ENCODE measurements around the gene NAT14. TPM values are rescaled to one million over a fixed set of nuclear protein-coding genes. Genes with fewer than 3 reads are reported as not detected.

NAT14 gene, protein sequence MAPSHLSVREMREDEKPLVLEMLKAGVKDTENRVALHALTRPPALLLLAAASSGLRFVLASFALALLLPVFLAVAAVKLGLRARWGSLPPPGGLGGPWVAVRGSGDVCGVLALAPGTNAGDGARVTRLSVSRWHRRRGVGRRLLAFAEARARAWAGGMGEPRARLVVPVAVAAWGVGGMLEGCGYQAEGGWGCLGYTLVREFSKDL
- total RNA-seq (56.5 and 78.7 TPM in 2 replicates), polyA plus RNA-seq (137 and 138 TPM in 2 replicates)

DNA sequence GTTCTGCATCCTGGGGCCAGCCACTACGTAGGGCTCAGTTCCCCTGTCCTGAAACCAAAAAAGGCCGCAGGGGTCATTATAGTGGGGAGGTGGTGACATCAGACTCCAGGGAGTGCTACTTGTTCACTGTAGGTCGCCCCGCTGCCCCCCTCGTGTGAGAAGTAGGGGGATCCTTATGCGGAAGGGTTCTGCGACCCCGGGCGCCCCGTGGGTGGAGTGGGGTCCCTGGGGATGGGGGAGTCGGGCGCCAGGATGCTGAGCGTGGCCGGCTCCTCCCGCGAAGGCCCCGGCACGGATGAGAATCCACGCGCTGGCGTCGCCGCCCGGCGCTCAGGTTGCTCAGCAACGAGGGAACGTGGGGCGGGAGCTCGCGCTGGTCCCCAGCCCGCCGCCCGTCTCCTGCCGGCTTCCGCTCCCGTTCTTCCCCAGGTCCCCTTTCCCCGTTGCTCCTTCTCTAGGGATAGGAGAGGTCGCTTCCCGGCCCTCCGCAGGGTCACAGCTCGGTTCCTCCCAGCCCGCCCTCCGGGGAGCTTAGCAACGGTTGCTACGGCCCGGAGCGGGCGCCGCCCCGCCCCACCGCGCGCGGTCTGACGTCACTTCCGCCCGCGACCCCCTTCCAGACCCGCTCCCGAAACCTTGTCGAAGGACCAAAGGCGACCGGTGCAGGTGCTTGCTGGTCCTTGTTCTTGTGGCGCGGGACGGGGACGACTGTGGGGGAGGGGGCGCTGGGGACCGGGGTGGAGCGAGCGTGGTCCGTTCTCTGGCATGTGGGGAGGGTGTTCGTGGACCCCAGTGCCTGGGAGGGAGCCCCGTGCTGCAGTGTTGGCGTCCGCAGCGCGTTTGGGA lies at the start of gene NAT14:
Gene NAT14 (plus strand): TSS at position 596 of the 846 bp plus-strand sequence. CDS start 521 bp downstream, outside the sequence.
- H3K27ac ChIP-seq: peak within 1 kb of the TSS; percentile 67
- H3K9me3 ChIP-seq (ENCODE audit: low read depth): no peaks in the 10 kb centered on the region
- no peaks in the 10 kb centered on the region for H3K27me3 ChIP-seq
- H3K4me1 ChIP-seq (ENCODE audit: low read depth): peaks cover 23% of the 10 kb centered on the region
- peak within 1 kb of the TSS; percentile 87 for H3K4me3 ChIP-seq
- peaks cover 2% of the 10 kb centered on the region for H3K36me3 ChIP-seq
- TF ChIP-seq, protein P1, sequence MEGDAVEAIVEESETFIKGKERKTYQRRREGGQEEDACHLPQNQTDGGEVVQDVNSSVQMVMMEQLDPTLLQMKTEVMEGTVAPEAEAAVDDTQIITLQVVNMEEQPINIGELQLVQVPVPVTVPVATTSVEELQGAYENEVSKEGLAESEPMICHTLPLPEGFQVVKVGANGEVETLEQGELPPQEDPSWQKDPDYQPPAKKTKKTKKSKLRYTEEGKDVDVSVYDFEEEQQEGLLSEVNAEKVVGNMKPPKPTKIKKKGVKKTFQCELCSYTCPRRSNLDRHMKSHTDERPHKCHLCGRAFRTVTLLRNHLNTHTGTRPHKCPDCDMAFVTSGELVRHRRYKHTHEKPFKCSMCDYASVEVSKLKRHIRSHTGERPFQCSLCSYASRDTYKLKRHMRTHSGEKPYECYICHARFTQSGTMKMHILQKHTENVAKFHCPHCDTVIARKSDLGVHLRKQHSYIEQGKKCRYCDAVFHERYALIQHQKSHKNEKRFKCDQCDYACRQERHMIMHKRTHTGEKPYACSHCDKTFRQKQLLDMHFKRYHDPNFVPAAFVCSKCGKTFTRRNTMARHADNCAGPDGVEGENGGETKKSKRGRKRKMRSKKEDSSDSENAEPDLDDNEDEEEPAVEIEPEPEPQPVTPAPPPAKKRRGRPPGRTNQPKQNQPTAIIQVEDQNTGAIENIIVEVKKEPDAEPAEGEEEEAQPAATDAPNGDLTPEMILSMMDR (IDR thresholded peaks at IDR 0.05; ENCODE audit: low read depth, low read length): no peak
- DNase-seq (ENCODE audit: low read depth in 1 of 2, low spot score in 1 of 2): peak; percentile 71 to 84

DNA sequence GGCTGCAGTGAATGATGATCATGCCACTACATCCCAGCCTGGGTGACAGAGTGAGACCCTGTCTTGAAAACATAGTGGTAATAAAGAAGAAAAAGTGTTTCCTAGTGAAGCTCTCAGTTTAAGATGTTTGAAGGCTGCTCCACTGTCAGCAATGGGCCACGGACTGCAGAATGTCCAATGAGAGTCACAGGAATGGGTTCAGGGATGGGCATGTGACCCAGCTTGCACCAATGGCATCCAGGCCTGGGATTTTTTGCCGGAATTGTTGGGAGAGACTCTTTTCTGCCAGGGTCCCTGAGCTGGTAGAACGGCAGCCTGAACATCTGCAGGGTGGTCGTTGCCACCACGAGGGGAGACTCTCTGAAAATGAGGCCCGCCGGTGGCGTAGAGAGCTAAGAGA lies 48.1 kb upstream of the NAT14 start:
- H3K4me3 ChIP-seq: no peak overlapping the region
- H3K4me1 ChIP-seq (ENCODE audit: low read depth): no peaks in the 10 kb centered on the region
- no peaks in the 10 kb centered on the region for H3K36me3 ChIP-seq
- H3K27ac ChIP-seq: no peak overlapping the region
- no peaks in the 10 kb centered on the region for H3K9me3 ChIP-seq (ENCODE audit: low read depth)
- TF ChIP-seq, protein P1 (IDR thresholded peaks at IDR 0.05; ENCODE audit: low read depth, low read length): no peak
- no peak for DNase-seq (ENCODE audit: low read depth in 1 of 2, low spot score in 1 of 2)
- H3K27me3 ChIP-seq: peaks cover 40% of the 10 kb centered on the region

DNA sequence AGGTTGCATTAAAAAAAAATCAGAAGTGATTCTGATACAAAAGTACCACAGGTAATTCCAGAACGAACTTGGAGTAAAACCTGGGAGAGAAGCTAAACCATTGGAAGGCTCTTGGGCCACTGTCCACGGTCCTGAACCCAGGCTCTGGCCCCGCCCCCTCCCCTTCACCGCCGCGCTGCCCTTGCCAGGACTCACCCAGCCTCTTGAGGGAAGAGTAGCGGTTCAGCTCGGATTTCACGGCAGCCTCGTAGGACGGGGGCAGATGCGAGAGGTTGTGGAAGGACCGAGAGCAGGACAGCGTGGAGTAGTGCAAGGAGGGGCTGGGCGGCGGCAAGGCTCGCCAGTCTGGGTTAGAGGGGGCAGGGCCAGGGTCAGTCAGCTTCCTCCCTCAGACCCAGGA lies 47.6 kb upstream of the NAT14 start:
- H3K4me3 ChIP-seq: no peak overlapping the region
- H3K27ac ChIP-seq: no peak overlapping the region
- no peaks in the 10 kb centered on the region for H3K9me3 ChIP-seq (ENCODE audit: low read depth)
- no peaks in the 10 kb centered on the region for H3K4me1 ChIP-seq (ENCODE audit: low read depth)
- TF ChIP-seq, protein P1 (IDR thresholded peaks at IDR 0.05; ENCODE audit: low read depth, low read length): no peak
- no peaks in the 10 kb centered on the region for H3K36me3 ChIP-seq
- peaks cover 46% of the 10 kb centered on the region for H3K27me3 ChIP-seq
- DNase-seq (ENCODE audit: low read depth in 1 of 2, low spot score in 1 of 2): peak; percentile 83 to 90

DNA sequence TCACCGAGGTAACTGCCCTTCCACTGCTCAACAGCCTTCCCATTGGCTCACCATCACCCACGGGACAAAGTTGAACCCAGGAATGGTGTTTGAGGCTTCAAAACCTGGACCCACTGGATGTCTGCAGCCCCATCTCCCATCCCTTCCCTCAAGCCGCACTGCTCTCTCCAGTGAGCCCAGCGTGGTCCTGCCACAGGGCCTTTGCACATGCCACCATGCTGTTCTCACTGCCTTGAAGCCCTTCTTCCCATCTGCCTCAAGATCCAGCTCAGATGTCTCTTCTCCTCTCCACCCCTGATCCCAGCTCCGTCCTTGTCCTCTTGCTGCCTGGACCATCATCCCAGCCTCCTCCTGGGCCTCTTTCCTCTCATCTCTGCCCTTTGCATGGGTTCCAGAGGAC lies 45.9 kb upstream of the NAT14 start:
- Histone ChIP-seq H3K4me3 (no peak overlapping the region), H3K9me3 (ENCODE audit: low read depth) (no peaks in the 10 kb centered on the region), H3K4me1 (ENCODE audit: low read depth) (no peaks in the 10 kb centered on the region), H3K36me3 (no peaks in the 10 kb centered on the region), H3K27me3 (peaks cover 62% of the 10 kb centered on the region), H3K27ac (no peak overlapping the region)
- no peak for DNase-seq (ENCODE audit: low read depth in 1 of 2, low spot score in 1 of 2)
- TF ChIP-seq, protein P1 (IDR thresholded peaks at IDR 0.05; ENCODE audit: low read depth, low read length): no peak

DNA sequence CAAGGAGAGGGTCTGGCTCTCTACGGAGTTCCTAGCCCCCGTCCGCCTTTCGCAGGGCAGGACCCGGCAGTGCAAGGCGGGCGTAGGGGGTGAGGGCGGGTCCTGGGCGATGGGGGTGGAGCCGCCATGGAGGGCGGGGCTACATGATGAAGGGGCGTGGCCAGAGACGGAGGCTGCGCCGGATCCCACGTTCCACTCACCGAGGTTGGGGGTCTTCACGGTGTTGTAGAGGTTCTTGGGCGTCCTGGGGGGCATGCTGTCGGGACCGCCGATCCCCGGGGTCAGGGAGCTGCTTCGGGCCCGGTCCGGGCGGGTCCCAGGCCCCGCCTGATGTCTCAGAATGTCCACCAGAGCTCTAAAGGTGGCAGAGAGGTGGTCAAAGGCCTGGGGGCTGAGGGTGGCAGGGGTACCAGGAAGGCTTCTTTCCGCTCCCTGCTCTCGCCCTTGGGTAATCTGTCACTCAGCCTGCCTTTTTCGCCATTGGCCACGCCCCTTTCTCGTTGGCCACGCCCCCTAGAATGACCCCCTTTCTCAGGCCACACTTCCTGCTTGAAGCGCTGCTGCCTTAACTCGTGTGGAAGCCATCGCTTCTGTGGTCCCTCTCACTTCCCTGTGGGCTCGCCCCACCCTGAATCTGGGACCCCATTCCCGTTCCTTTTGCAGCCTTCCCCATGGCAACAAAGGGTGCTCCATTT lies 44.4 kb upstream of the NAT14 start:
- H3K27me3 ChIP-seq: peaks cover 77% of the 10 kb centered on the region
- no peak overlapping the region for H3K4me3 ChIP-seq
- no peak for DNase-seq (ENCODE audit: low read depth in 1 of 2, low spot score in 1 of 2)
- no peak overlapping the region for H3K27ac ChIP-seq
- H3K36me3 ChIP-seq: no peaks in the 10 kb centered on the region
- no peaks in the 10 kb centered on the region for H3K9me3 ChIP-seq (ENCODE audit: low read depth)
- TF ChIP-seq, protein P1 (IDR thresholded peaks at IDR 0.05; ENCODE audit: low read depth, low read length): no peak
- H3K4me1 ChIP-seq (ENCODE audit: low read depth): no peaks in the 10 kb centered on the region
